Measurements from ENCODE around the gene SMC6. TPM values are rescaled to one million over a fixed set of nuclear protein-coding genes. Genes with fewer than 3 reads are reported as not detected.

Gene SMC6
- total and polyA plus RNA-seq, 2 experiments from 2014 or later = 53.4 to 59.8 TPM

DNA sequence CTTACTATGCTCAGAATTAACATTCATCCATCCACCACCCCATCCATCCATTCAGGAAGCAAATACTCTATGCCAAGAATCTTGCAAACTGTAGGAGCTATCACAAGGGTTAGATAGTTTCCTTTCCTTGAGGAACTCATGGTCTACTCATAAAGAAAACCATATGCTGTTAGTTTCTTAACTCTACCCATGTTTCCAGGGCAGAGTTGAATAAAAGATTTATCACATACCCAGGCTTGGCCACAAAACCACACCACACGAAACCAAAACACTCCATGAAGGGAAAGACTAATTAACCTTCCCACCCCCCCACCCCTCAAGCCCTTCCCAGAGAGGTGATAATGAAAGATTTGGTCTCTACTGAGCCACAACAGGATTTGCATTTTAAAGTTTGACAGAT lies 38.9 kb upstream of the SMC6 start:
- H3K4me1 ChIP-seq (ENCODE audit: insufficient read depth) = no peaks in the 10 kb centered on the region
- H3K79me2 ChIP-seq (replicated peaks; ENCODE audit: insufficient read depth) = no peaks in the 10 kb centered on the region
- H3K27me3 ChIP-seq (ENCODE audit: insufficient read depth) = no peaks in the 10 kb centered on the region
- DNase-seq (ENCODE audit: low spot score) (no peak), ATAC-seq (no peak)
- no peak overlapping the region for H3K4me2 ChIP-seq
- no peak overlapping the region for H3K27ac ChIP-seq (ENCODE audit: low read depth)
- no peak overlapping the region for H2AFZ ChIP-seq
- no peaks in the 10 kb centered on the region for H3F3A ChIP-seq (replicated peaks; ENCODE audit: low read depth)
- H3K36me3 Mint-ChIP-seq (ENCODE audit: low read depth) = no peaks in the 10 kb centered on the region
- no peaks in the 10 kb centered on the region for H3K9me2 ChIP-seq (ENCODE audit: insufficient read depth)
- no peak for TF ChIP-seq ZNF331 (CRISPR knock-in tag; IDR thresholded peaks at IDR 0.05; ENCODE audit: low read depth)
- TF ChIP-seq, protein P1, sequence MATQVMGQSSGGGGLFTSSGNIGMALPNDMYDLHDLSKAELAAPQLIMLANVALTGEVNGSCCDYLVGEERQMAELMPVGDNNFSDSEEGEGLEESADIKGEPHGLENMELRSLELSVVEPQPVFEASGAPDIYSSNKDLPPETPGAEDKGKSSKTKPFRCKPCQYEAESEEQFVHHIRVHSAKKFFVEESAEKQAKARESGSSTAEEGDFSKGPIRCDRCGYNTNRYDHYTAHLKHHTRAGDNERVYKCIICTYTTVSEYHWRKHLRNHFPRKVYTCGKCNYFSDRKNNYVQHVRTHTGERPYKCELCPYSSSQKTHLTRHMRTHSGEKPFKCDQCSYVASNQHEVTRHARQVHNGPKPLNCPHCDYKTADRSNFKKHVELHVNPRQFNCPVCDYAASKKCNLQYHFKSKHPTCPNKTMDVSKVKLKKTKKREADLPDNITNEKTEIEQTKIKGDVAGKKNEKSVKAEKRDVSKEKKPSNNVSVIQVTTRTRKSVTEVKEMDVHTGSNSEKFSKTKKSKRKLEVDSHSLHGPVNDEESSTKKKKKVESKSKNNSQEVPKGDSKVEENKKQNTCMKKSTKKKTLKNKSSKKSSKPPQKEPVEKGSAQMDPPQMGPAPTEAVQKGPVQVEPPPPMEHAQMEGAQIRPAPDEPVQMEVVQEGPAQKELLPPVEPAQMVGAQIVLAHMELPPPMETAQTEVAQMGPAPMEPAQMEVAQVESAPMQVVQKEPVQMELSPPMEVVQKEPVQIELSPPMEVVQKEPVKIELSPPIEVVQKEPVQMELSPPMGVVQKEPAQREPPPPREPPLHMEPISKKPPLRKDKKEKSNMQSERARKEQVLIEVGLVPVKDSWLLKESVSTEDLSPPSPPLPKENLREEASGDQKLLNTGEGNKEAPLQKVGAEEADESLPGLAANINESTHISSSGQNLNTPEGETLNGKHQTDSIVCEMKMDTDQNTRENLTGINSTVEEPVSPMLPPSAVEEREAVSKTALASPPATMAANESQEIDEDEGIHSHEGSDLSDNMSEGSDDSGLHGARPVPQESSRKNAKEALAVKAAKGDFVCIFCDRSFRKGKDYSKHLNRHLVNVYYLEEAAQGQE (IDR thresholded peaks at IDR 0.05; ENCODE audit: unreplicated experiment) = no peak
- TF ChIP-seq EZH2phosphoT487 (IDR thresholded peaks at IDR 0.05; ENCODE audit: unreplicated experiment) = no peak
- no peak for TF ChIP-seq STAT1 (IDR thresholded peaks at IDR 0.05; ENCODE audit: unreplicated experiment)
- no peak for TF ChIP-seq CREB1 (CRISPR knock-in tag; IDR thresholded peaks at IDR 0.05; ENCODE audit: low read depth)
- TF ChIP-seq ZNF114 (CRISPR knock-in tag; IDR thresholded peaks at IDR 0.05) = no peak
- TF ChIP-seq POLR2AphosphoS5 (IDR thresholded peaks at IDR 0.05; ENCODE audit: low read depth) = no peak
- TF ChIP-seq, protein P2, sequence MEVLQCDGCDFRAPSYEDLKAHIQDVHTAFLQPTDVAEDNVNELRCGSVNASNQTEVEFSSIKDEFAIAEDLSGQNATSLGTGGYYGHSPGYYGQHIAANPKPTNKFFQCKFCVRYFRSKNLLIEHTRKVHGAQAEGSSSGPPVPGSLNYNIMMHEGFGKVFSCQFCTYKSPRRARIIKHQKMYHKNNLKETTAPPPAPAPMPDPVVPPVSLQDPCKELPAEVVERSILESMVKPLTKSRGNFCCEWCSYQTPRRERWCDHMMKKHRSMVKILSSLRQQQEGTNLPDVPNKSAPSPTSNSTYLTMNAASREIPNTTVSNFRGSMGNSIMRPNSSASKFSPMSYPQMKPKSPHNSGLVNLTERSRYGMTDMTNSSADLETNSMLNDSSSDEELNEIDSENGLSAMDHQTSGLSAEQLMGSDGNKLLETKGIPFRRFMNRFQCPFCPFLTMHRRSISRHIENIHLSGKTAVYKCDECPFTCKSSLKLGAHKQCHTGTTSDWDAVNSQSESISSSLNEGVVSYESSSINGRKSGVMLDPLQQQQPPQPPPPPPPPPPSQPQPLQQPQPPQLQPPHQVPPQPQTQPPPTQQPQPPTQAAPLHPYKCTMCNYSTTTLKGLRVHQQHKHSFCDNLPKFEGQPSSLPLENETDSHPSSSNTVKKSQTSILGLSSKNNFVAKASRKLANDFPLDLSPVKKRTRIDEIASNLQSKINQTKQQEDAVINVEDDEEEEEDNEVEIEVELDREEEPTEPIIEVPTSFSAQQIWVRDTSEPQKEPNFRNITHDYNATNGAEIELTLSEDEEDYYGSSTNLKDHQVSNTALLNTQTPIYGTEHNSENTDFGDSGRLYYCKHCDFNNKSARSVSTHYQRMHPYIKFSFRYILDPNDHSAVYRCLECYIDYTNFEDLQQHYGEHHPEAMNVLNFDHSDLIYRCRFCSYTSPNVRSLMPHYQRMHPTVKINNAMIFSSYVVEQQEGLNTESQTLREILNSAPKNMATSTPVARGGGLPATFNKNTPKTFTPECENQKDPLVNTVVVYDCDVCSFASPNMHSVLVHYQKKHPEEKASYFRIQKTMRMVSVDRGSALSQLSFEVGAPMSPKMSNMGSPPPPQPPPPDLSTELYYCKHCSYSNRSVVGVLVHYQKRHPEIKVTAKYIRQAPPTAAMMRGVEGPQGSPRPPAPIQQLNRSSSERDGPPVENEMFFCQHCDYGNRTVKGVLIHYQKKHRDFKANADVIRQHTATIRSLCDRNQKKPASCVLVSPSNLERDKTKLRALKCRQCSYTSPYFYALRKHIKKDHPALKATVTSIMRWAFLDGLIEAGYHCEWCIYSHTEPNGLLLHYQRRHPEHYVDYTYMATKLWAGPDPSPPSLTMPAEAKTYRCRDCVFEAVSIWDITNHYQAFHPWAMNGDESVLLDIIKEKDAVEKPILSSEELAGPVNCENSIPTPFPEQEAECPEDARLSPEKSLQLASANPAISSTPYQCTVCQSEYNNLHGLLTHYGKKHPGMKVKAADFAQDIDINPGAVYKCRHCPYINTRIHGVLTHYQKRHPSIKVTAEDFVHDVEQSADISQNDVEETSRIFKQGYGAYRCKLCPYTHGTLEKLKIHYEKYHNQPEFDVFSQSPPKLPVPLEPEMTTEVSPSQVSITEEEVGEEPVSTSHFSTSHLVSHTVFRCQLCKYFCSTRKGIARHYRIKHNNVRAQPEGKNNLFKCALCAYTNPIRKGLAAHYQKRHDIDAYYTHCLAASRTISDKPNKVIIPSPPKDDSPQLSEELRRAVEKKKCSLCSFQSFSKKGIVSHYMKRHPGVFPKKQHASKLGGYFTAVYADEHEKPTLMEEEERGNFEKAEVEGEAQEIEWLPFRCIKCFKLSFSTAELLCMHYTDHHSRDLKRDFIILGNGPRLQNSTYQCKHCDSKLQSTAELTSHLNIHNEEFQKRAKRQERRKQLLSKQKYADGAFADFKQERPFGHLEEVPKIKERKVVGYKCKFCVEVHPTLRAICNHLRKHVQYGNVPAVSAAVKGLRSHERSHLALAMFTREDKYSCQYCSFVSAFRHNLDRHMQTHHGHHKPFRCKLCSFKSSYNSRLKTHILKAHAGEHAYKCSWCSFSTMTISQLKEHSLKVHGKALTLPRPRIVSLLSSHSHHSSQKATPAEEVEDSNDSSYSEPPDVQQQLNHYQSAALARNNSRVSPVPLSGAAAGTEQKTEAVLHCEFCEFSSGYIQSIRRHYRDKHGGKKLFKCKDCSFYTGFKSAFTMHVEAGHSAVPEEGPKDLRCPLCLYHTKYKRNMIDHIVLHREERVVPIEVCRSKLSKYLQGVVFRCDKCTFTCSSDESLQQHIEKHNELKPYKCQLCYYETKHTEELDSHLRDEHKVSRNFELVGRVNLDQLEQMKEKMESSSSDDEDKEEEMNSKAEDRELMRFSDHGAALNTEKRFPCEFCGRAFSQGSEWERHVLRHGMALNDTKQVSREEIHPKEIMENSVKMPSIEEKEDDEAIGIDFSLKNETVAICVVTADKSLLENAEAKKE (CRISPR knock-in tag; IDR thresholded peaks at IDR 0.05) = no peak
- no peak for TF ChIP-seq EZH2 (IDR thresholded peaks at IDR 0.05; ENCODE audit: low read depth, unreplicated experiment)
- TF ChIP-seq, protein P3, sequence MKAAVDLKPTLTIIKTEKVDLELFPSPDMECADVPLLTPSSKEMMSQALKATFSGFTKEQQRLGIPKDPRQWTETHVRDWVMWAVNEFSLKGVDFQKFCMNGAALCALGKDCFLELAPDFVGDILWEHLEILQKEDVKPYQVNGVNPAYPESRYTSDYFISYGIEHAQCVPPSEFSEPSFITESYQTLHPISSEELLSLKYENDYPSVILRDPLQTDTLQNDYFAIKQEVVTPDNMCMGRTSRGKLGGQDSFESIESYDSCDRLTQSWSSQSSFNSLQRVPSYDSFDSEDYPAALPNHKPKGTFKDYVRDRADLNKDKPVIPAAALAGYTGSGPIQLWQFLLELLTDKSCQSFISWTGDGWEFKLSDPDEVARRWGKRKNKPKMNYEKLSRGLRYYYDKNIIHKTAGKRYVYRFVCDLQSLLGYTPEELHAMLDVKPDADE (IDR thresholded peaks at IDR 0.05) = no peak
- no peak for TF ChIP-seq NANOG (IDR thresholded peaks at IDR 0.05; ENCODE audit: borderline replicate concordance)
- TF ChIP-seq, protein P4, sequence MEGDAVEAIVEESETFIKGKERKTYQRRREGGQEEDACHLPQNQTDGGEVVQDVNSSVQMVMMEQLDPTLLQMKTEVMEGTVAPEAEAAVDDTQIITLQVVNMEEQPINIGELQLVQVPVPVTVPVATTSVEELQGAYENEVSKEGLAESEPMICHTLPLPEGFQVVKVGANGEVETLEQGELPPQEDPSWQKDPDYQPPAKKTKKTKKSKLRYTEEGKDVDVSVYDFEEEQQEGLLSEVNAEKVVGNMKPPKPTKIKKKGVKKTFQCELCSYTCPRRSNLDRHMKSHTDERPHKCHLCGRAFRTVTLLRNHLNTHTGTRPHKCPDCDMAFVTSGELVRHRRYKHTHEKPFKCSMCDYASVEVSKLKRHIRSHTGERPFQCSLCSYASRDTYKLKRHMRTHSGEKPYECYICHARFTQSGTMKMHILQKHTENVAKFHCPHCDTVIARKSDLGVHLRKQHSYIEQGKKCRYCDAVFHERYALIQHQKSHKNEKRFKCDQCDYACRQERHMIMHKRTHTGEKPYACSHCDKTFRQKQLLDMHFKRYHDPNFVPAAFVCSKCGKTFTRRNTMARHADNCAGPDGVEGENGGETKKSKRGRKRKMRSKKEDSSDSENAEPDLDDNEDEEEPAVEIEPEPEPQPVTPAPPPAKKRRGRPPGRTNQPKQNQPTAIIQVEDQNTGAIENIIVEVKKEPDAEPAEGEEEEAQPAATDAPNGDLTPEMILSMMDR (conservative IDR thresholded peaks at IDR 0.05; ENCODE audit: low read depth in 2 of 2) = no peak
- no peak for TF ChIP-seq JUNB (IDR thresholded peaks at IDR 0.05; ENCODE audit: unreplicated experiment)
- no peak overlapping the region for H3K4me3 Mint-ChIP-seq
- no peaks in the 10 kb centered on the region; the same call in 2 of the 3 replicates for H3K4me1 Mint-ChIP-seq
- no peaks in the 10 kb centered on the region for H4K20me1 ChIP-seq (replicated peaks; ENCODE audit: insufficient read depth)
- H3K4me3 ChIP-seq = no peak overlapping the region
- no peaks in the 10 kb centered on the region for H3K9me3 Mint-ChIP-seq
- H3K36me3 ChIP-seq (ENCODE audit: insufficient read depth) = no peaks in the 10 kb centered on the region
- H3K27ac Mint-ChIP-seq = no peak overlapping the region
- peaks cover 2% of the 10 kb centered on the region for H3K27me3 Mint-ChIP-seq (ENCODE audit: insufficient read depth, low read depth, poor library complexity)
